SK-N-SH (cell line): Measurements from ENCODE around the gene PRPH.

Experiments
- CTCF ChIP-seq: fragments of 200-600 bp; sonication (generic); IDR thresholded peaks from 2 replicates; pipeline ENCODE4 v1.6.1; 2017; ENCODE audit warnings: antibody characterized with exemption, mild to moderate bottlenecking, moderate library complexity
- EZH2phosphoT487 ChIP-seq: fragments of 200-600 bp; sonication (generic); IDR thresholded peaks from 2 replicates; pipeline ENCODE4 v1.6.1; 2017; ENCODE audit warnings: low read depth, mixed run types, mild to moderate bottlenecking, antibody characterized with exemption, moderate library complexity, borderline replicate concordance
- POLR2AphosphoS5 ChIP-seq: IDR thresholded peaks from 2 replicates; pipeline ENCODE4 v1.6.1; 2012; ENCODE audit warnings: low read depth, low read length
- RAD21 ChIP-seq: IDR thresholded peaks from 2 replicates; pipeline ENCODE4 v1.6.1; 2012; ENCODE audit warnings: mild to moderate bottlenecking, low read length
- YY1 ChIP-seq: IDR thresholded peaks from 2 replicates; pipeline ENCODE4 v1.4.0; 2012; ENCODE audit warnings: low read depth, mild to moderate bottlenecking
- TF ChIP-seq, protein P1 (sequence below): IDR thresholded peaks from 2 replicates; pipeline ENCODE4 v1.6.1; 2012; ENCODE audit warnings: mild to moderate bottlenecking, low read depth, low read length, moderate library complexity

DNA sequence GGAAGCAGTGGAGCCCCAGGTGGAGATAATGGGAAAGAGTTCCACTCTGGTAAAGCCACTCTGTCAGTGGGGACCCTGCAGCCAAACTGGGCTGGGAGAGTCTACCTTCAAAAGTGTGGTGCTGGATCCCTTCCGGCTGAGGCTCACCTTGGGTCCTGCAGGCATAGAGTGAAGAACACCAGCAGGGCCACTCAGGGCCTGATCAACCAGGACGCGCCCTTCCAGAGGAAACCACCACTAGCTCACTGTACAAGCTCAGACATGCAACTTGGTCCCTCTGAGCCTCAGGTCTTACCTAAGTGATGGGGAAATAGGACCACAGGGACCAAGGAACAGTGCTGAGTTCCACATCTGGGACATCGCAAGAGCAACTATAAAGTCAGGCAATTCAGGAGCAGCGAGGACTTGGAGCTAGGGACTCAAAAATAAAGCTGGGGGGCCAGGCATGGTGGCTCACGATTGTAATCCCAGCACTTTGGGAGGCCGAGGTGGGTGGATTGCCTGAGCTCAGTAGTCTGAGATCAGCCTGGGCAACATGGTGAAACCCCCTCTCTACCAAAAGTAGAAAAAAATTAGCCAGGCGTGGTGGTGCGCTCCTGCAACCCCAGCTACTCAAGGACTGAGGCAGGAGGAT is 5.9 kb upstream of the PRPH start:
- TF ChIP-seq YY1 (no peak), RAD21 (no peak), EZH2phosphoT487 (no peak), CTCF (no peak), POLR2AphosphoS5 (no peak)
- TF ChIP-seq, protein P1, sequence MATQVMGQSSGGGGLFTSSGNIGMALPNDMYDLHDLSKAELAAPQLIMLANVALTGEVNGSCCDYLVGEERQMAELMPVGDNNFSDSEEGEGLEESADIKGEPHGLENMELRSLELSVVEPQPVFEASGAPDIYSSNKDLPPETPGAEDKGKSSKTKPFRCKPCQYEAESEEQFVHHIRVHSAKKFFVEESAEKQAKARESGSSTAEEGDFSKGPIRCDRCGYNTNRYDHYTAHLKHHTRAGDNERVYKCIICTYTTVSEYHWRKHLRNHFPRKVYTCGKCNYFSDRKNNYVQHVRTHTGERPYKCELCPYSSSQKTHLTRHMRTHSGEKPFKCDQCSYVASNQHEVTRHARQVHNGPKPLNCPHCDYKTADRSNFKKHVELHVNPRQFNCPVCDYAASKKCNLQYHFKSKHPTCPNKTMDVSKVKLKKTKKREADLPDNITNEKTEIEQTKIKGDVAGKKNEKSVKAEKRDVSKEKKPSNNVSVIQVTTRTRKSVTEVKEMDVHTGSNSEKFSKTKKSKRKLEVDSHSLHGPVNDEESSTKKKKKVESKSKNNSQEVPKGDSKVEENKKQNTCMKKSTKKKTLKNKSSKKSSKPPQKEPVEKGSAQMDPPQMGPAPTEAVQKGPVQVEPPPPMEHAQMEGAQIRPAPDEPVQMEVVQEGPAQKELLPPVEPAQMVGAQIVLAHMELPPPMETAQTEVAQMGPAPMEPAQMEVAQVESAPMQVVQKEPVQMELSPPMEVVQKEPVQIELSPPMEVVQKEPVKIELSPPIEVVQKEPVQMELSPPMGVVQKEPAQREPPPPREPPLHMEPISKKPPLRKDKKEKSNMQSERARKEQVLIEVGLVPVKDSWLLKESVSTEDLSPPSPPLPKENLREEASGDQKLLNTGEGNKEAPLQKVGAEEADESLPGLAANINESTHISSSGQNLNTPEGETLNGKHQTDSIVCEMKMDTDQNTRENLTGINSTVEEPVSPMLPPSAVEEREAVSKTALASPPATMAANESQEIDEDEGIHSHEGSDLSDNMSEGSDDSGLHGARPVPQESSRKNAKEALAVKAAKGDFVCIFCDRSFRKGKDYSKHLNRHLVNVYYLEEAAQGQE: no peak
